DND-41 (cell line): ENCODE results near the gene COX6B2.

Experiments
- ATAC-seq: fragments of 200-7000 bp; cut with Tn5 transposase; 3 replicates; pipeline ENCODE4 v1.9.1; 2021; ENCODE audit warnings: low read depth; ENCODE audit not compliant: insufficient read depth
- DNase-seq: peaks from one replicate; pipeline ENCODE4 v3.0.0-alpha.2; 2020
- H2AFZ ChIP-seq: 2 replicates; pipeline ENCODE4 v1.6.0; 2012; ENCODE audit warnings: low read depth, low read length
- H3K27ac ChIP-seq: 2 replicates; pipeline ENCODE4 v1.5.1; 2012; ENCODE audit warnings: low read length, inconsistent platforms
- H3K27me3 ChIP-seq: fragments of 200-600 bp; sonication (generic); 2 replicates; pipeline ENCODE4 v1.6.0; 2012; ENCODE audit warnings: low read length, mild to moderate bottlenecking, inconsistent platforms; ENCODE audit not compliant: insufficient read depth, poor library complexity
- H3K36me3 ChIP-seq: 2 replicates; pipeline ENCODE4 v1.5.1; 2012; ENCODE audit warnings: low read length, inconsistent platforms; ENCODE audit not compliant: insufficient read depth
- H3K4me1 ChIP-seq: 2 replicates; pipeline ENCODE4 v1.5.1; 2012; ENCODE audit warnings: mild to moderate bottlenecking, low read length; ENCODE audit not compliant: insufficient read depth
- H3K4me2 ChIP-seq: 2 replicates; pipeline ENCODE4 v1.6.0; 2012; ENCODE audit warnings: mild to moderate bottlenecking, moderate library complexity, low read length, inconsistent platforms; ENCODE audit not compliant: insufficient read depth
- H3K4me3 ChIP-seq, 2 experiments: fragments of 200-600 bp in 1 of 2; shearing (Covaris generic) in 1 of 2; 2 replicates each; pipeline ENCODE4 v1.5.1; 2012 to 2016; ENCODE audit warnings: inconsistent platforms in 2 of 2, low read length in 2 of 2, mild to moderate bottlenecking in 2 of 2, low read depth in 1 of 2, moderate library complexity in 1 of 2
- H3K79me2 ChIP-seq: 2 replicates; pipeline ENCODE4 v1.6.0; 2012; ENCODE audit warnings: low read length, inconsistent platforms; ENCODE audit not compliant: insufficient read depth
- H3K9ac ChIP-seq: 2 replicates; pipeline ENCODE4 v1.6.0; 2012; ENCODE audit warnings: low read depth, mild to moderate bottlenecking, inconsistent platforms, low read length, moderate library complexity
- H3K9me3 ChIP-seq: 2 replicates; pipeline ENCODE4 v1.5.1; 2012; ENCODE audit warnings: low read length, moderate library complexity, mild to moderate bottlenecking, inconsistent platforms; ENCODE audit not compliant: insufficient read depth, severe bottlenecking
- H4K20me1 ChIP-seq: 2 replicates; pipeline ENCODE4 v1.6.0; 2012; ENCODE audit warnings: low read length; ENCODE audit not compliant: insufficient read depth
- CTCF ChIP-seq: IDR thresholded peaks from 2 replicates; pipeline ENCODE4 v1.5.1; 2012; ENCODE audit warnings: borderline replicate concordance, low read length, moderate library complexity, mild to moderate bottlenecking; ENCODE audit not compliant: poor library complexity, severe bottlenecking; ENCODE audit errors: extremely low read depth
- EZH2 ChIP-seq: IDR thresholded peaks from 3 replicates; pipeline ENCODE4 v1.6.1; 2012; ENCODE audit warnings: borderline replicate concordance, low read depth, mild to moderate bottlenecking, moderate library complexity, low read length, inconsistent platforms; ENCODE audit not compliant: severe bottlenecking

Gene COX6B2

DNA sequence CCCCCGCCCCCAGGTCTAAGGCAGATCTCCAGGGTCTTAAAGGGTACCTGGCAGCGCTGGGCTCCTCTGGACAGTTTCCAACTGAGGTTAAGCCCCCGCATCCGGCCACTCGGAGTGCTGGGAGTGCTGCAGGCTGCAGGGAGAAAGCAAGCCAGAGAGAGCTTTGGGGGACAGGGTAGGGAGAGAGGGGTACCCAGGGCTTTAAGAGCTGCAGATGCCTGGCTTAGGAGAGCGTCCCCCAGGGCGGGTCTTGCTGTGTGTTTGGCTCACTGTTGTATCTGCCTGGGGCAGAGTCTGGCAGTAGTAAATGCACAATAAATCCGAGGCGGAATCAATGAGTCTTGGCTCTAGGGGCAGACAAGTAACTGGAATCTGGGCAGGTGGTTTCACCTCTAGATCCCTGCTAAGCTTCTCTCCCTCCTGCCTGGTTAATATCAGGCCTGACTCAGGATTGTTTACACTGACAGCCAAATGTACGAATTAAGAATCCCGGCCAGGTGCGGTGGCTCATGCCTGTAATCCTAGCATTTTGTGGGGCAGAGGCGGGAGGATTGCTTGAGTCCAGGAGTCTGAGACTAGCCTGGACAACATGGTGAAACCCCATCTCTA lies 798 bp upstream of the COX6B2 start:
- no peaks in the 10 kb centered on the region for H3K27me3 ChIP-seq
- ATAC-seq = no peak
- no peak overlapping the region for H3K4me3 ChIP-seq
- TF ChIP-seq EZH2 (no peak), CTCF (no peak)
- H3K27ac ChIP-seq = no peak overlapping the region
- no peaks in the 10 kb centered on the region for H3K79me2 ChIP-seq
- DNase-seq = no peak
- no peaks in the 10 kb centered on the region for H3K4me1 ChIP-seq
- H2AFZ ChIP-seq = no peak overlapping the region
- no peak overlapping the region for H3K9ac ChIP-seq
- no peaks in the 10 kb centered on the region for H3K36me3 ChIP-seq
- H3K9me3 ChIP-seq = no peaks in the 10 kb centered on the region
- H4K20me1 ChIP-seq = no peaks in the 10 kb centered on the region
- H3K4me2 ChIP-seq = no peak overlapping the region

GRCh38 chr19:55353803-55354697 lies 469 bp downstream of the COX6B2 start:
- ATAC-seq = no peak
- no peak overlapping the region for H2AFZ ChIP-seq
- H3K4me1 ChIP-seq = no peaks in the 10 kb centered on the region
- no peak overlapping the region for H3K27ac ChIP-seq
- peaks cover under 1% of the 10 kb centered on the region; the same call in 1 of the 2 replicates for H3K36me3 ChIP-seq
- no peak overlapping the region for H3K4me3 ChIP-seq
- no peak for DNase-seq
- no peaks in the 10 kb centered on the region for H3K79me2 ChIP-seq
- no peaks in the 10 kb centered on the region for H3K27me3 ChIP-seq
- H3K9ac ChIP-seq = no peak overlapping the region
- no peak overlapping the region for H3K4me2 ChIP-seq
- H4K20me1 ChIP-seq = no peaks in the 10 kb centered on the region
- H3K9me3 ChIP-seq = no peaks in the 10 kb centered on the region
- TF ChIP-seq EZH2 (no peak), CTCF (no peak)

DNA sequence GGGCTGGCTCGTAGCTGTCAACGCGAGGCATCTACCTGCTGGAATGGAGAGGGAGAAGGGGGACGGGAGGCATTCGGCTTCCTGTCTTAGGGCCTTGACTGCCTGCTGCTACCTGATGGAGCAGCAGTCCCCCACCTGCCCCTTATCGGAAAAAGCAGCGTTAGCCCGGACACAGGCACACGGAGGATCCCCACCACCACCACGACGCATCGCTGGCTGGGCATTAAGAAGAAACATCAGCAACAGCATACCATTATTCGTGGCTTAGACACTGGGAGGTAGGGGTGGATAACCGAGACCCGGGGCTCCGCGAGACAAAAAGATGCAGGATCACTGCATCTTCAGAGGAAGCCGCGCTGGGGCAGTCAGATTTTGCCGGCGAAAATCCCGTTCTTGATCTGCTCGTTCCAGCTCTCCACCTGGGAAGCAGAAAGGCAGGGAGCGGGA lies 1.1 kb downstream of the COX6B2 start:
- no peak overlapping the region for H3K4me2 ChIP-seq
- H3K4me3 ChIP-seq = no peak overlapping the region
- H3K9me3 ChIP-seq = no peaks in the 10 kb centered on the region
- DNase-seq = no peak
- H4K20me1 ChIP-seq = no peaks in the 10 kb centered on the region; the same call in 1 of the 2 replicates
- H3K27ac ChIP-seq = no peak overlapping the region
- H3K9ac ChIP-seq = no peak overlapping the region
- TF ChIP-seq CTCF (no peak), EZH2 (no peak)
- H2AFZ ChIP-seq = no peak overlapping the region
- H3K36me3 ChIP-seq = peaks cover 7% of the 10 kb centered on the region; the same call in 1 of the 2 replicates
- H3K4me1 ChIP-seq = no peaks in the 10 kb centered on the region
- H3K27me3 ChIP-seq = no peaks in the 10 kb centered on the region
- H3K79me2 ChIP-seq = no peaks in the 10 kb centered on the region
- no peak for ATAC-seq
